LNCaP clone FGC (cell line): ENCODE data around the gene NUP155.
"Not testable (repeated sequence)": the region's sequence is repeated elsewhere in the genome, so short reads cannot be mapped to it uniquely, and the experiment has no call there.

Experiments
- DNase-seq: peaks from one replicate; pipeline ENCODE4 v3.0.0-alpha.2; 2011; ENCODE audit warnings: low read depth
- H3K4me3 ChIP-seq: 2 replicates; pipeline ENCODE4 v1.5.1; 2011; ENCODE audit warnings: mild to moderate bottlenecking, low read depth, low read length, control low read depth
- TF ChIP-seq, protein P1 (sequence below): IDR thresholded peaks from 2 replicates; pipeline ENCODE4 v1.5.1; 2012; ENCODE audit warnings: mild to moderate bottlenecking; ENCODE audit not compliant: control insufficient read depth, insufficient read depth; ENCODE audit errors: extremely low read depth

NUP155 gene

GRCh38 chr5:37319037-37319782 lies 51.7 kb downstream of the NUP155 start:
- TF ChIP-seq, protein P1, sequence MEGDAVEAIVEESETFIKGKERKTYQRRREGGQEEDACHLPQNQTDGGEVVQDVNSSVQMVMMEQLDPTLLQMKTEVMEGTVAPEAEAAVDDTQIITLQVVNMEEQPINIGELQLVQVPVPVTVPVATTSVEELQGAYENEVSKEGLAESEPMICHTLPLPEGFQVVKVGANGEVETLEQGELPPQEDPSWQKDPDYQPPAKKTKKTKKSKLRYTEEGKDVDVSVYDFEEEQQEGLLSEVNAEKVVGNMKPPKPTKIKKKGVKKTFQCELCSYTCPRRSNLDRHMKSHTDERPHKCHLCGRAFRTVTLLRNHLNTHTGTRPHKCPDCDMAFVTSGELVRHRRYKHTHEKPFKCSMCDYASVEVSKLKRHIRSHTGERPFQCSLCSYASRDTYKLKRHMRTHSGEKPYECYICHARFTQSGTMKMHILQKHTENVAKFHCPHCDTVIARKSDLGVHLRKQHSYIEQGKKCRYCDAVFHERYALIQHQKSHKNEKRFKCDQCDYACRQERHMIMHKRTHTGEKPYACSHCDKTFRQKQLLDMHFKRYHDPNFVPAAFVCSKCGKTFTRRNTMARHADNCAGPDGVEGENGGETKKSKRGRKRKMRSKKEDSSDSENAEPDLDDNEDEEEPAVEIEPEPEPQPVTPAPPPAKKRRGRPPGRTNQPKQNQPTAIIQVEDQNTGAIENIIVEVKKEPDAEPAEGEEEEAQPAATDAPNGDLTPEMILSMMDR: no peak
- no peak for DNase-seq
- H3K4me3 ChIP-seq: no peak overlapping the region

- H3K4me3 ChIP-seq: no peak overlapping the region
- TF ChIP-seq, protein P1: no peak
- no peak for DNase-seq
These were observed 54.9 kb downstream of the NUP155 start for GRCh38 chr5:37316027-37316426.

DNA sequence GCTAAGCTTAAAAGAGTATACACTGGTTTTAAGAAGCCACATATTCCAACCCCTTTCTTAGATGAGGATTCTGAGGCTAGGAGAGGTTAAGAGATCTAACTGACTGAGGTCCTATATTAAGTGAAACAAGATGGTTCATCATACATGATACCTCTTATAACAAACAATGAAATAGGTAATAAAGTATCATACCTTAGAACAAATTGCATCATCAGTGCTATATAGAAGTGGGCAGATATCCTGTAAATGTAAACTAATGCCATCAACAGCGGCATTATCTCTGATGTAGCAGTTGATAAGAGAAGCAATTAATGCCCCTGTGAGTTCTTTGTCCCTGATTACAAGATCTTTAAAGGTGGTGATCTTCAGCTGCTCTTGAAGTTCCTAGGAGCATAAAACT lies 60.5 kb downstream of the NUP155 start:
- no peak for DNase-seq
- TF ChIP-seq, protein P1: no peak
- H3K4me3 ChIP-seq: no peak overlapping the region

- H3K4me3 ChIP-seq: no peak overlapping the region
- no peak for DNase-seq
These were observed 62.1 kb downstream of the NUP155 start for GRCh38 chr5:37308793-37309192.

GRCh38 chr5:37304888-37305287 lies 66.0 kb downstream of the NUP155 start:
- no peak overlapping the region for H3K4me3 ChIP-seq
- no peak for DNase-seq
- TF ChIP-seq, protein P1: no peak

More at GRCh38 chr5:37308793-37309192, 62.1 kb downstream of the NUP155 start:
- TF ChIP-seq, protein P1: no peak

DNA sequence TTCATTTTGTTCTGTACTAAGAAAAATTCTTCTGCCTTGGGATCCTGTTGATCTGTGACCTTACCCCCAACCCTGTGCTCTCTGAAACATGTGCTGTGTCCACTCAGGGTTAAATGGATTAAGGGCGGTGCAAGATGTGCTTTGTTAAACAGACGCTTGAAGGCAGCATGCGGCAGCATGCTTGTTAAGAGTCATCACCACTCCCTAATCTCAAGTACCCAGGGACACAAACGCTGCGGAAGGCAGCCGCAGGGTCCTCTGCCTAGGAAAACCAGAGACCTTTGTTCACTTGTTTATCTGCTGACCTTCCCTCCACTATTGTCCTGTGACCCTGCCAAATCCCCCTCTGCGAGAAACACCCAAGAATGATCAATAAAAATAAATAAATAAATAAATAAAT lies 74.6 kb downstream of the NUP155 start:
- not testable (repeated sequence) for H3K4me3 ChIP-seq, DNase-seq

GRCh38 chr5:37283214-37283820 lies 87.6 kb downstream of the NUP155 start:
- TF ChIP-seq, protein P1: no peak
- DNase-seq: no peak
- no peak overlapping the region for H3K4me3 ChIP-seq
